GM20000 (cell line): ENCODE results near the gene LUZP2.

ENCODE experiments used
- DNase-seq: peaks from one replicate; pipeline ENCODE4 v3.0.0; 2012; ENCODE audit warnings: low spot score
- CTCF ChIP-seq: IDR thresholded peaks from 2 replicates; pipeline ENCODE4 v1.5.1; 2012; ENCODE audit warnings: mild to moderate bottlenecking, control low read depth; ENCODE audit errors: extremely low read depth, missing control alignments

The LUZP2 gene

GRCh38 chr11:24496736-24497725, at the start of gene LUZP2:
LUZP2 (plus strand) TSS chr11:24497053.
- no peak for TF ChIP-seq CTCF
- no peak for DNase-seq

GRCh38 chr11:24453129-24453718, 43.6 kb upstream of the LUZP2 start:
- no peak for DNase-seq
- TF ChIP-seq CTCF = no peak

- DNase-seq = no peak
- no peak for TF ChIP-seq CTCF
Observed at GRCh38 chr11:24457985-24458384, 38.9 kb upstream of the LUZP2 start.

GRCh38 chr11:24470431-24470830, 26.4 kb upstream of the LUZP2 start:
- DNase-seq = no peak
- no peak for TF ChIP-seq CTCF

- TF ChIP-seq CTCF = no peak
Observed at GRCh38 chr11:24471084-24471483, 25.8 kb upstream of the LUZP2 start.

GRCh38 chr11:24478718-24479117, 18.1 kb upstream of the LUZP2 start:
- no peak for DNase-seq
- no peak for TF ChIP-seq CTCF

More at GRCh38 chr11:24471084-24471483, 25.8 kb upstream of the LUZP2 start:
- no peak for DNase-seq

GRCh38 chr11:24489477-24489876, 7.4 kb upstream of the LUZP2 start:
- DNase-seq = no peak
- no peak for TF ChIP-seq CTCF
